H1 (cell line): ENCODE results near the gene DNAJB6. TPM values are rescaled to one million over a fixed set of nuclear protein-coding genes. Genes with fewer than 3 reads are reported as not detected.

Experiments
- EP300 ChIP-seq, 2 experiments: IDR thresholded peaks; 1 replicate in 1 of 2; 2 replicates in 1 of 2; pipeline ENCODE4 v1.6.1; 2011 to 2012; ENCODE audit warnings: low read depth in 2 of 2, low read length in 2 of 2, mild to moderate bottlenecking in 2 of 2, borderline replicate concordance in 1 of 2, inconsistent platforms in 1 of 2, moderate library complexity in 1 of 2
- GABPA ChIP-seq: IDR thresholded peaks from 2 replicates; pipeline ENCODE4 v1.6.1; 2011; ENCODE audit warnings: mild to moderate bottlenecking, low read length, moderate library complexity, borderline replicate concordance; ENCODE audit not compliant: insufficient read depth
- HDAC2 ChIP-seq, 2 experiments: fragments of 300-600 bp in 1 of 2; sonication (generic) in 1 of 2; IDR thresholded peaks; 2 replicates each; pipeline ENCODE4 v1.6.1; 2011 to 2012; ENCODE audit warnings: low read depth in 2 of 2, low read length in 2 of 2, mild to moderate bottlenecking in 2 of 2, moderate library complexity in 2 of 2, borderline replicate concordance in 1 of 2, inconsistent platforms in 1 of 2
- KDM5A ChIP-seq: fragments of 200-600 bp; IDR thresholded peaks from 2 replicates; pipeline ENCODE4 v1.7.1; 2012; ENCODE audit warnings: mild to moderate bottlenecking, low read length, inconsistent platforms, mixed read lengths
- POLR2A ChIP-seq, 2 experiments: IDR thresholded peaks; 1 replicate in 1 of 2; 2 replicates in 1 of 2; pipeline ENCODE4 v1.6.1; 2011; ENCODE audit warnings: low read depth in 2 of 2, low read length in 2 of 2, mild to moderate bottlenecking in 2 of 2; ENCODE audit errors: control extremely low read depth in 1 of 2
- RAD21 ChIP-seq, 2 experiments: IDR thresholded peaks in 1 of 2; conservative IDR thresholded peaks in 1 of 2; 2 replicates each; pipeline ENCODE4 v1.6.1; 2011; ENCODE audit warnings: low read depth in 2 of 2, low read length in 2 of 2, improper control_type of control experiment in 1 of 2, inconsistent platforms in 1 of 2, mild to moderate bottlenecking in 1 of 2, moderate library complexity in 1 of 2
- ZNF274 ChIP-seq: IDR thresholded peaks from 2 replicates; pipeline ENCODE4 v1.7.0; 2012; ENCODE audit warnings: low read length, borderline replicate concordance; ENCODE audit errors: extremely low read depth
- polyA plus RNA-seq, 7 experiments: library from polyadenylated mRNA; depleted of rRNA in 3 of 7; stranded (reverse) in 5 of 7; unstranded in 2 of 7; fragments of >200 nt in 5 of 7; fragments of 200-250 nt in 2 of 7; gene quantifications; 1 replicate in 5 of 7; 2 replicates in 1 of 7; 4 replicates in 1 of 7; pipeline versions ENCODE4 v1.2.1 to v1.2.3, GENCODE V29; 2011 to 2013; ENCODE audit warnings: missing spikeins in 2 of 7, mixed read lengths in 2 of 7
- total RNA-seq: library from RNA; stranded (reverse); fragmentation: NEBNext Ultra II Directional; extraction: Animal tissue kit (Norgen Biotek cat#: 25700); gene quantifications from 2 replicates; pipeline ENCODE4 v1.2.1, GENCODE V29; 2021
- TF ChIP-seq, protein P1 (sequence below): fragments of 300-600 bp; sonication (generic); IDR thresholded peaks from 2 replicates; pipeline ENCODE4 v1.7.1; 2012; ENCODE audit warnings: low read length, moderate library complexity, mild to moderate bottlenecking, inconsistent platforms; ENCODE audit not compliant: insufficient replicate concordance
- TF ChIP-seq, protein P2 (sequence below): IDR thresholded peaks from 2 replicates; pipeline ENCODE4 v1.6.1; 2012; ENCODE audit warnings: inconsistent platforms

The DNAJB6 gene
- total and polyA plus RNA-seq, 2 of the 8 experiments (the other 6 are each of a cell fraction or from before 2014, with no cell fraction given): 166 to 295 TPM

DNA sequence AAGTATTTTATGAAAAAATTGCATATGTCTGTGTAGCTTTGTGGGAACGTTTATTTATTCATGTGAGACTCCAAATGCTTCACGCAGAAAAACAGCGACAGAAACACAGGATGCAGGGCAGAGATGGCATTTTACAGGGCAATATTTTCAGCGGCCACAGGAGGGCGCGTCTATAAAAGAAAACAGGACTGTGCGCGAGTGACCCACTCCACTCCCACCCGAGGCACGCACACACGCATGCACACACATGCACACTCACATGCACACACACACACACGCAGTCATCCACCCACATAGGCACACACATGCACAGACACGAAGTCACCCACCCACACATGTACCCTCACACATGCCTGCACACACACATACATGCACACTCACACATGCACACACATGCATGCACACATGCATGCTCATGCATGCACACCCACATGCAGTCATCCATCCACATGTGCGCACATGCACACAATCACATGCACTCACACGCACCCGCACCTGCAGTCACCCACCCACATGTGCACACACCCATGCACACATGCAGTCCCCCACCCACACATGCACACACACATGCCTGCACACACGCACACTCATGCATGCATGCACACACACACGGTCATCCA lies 96.3 kb downstream of the DNAJB6 start (continued):
- TF ChIP-seq, protein P1, sequence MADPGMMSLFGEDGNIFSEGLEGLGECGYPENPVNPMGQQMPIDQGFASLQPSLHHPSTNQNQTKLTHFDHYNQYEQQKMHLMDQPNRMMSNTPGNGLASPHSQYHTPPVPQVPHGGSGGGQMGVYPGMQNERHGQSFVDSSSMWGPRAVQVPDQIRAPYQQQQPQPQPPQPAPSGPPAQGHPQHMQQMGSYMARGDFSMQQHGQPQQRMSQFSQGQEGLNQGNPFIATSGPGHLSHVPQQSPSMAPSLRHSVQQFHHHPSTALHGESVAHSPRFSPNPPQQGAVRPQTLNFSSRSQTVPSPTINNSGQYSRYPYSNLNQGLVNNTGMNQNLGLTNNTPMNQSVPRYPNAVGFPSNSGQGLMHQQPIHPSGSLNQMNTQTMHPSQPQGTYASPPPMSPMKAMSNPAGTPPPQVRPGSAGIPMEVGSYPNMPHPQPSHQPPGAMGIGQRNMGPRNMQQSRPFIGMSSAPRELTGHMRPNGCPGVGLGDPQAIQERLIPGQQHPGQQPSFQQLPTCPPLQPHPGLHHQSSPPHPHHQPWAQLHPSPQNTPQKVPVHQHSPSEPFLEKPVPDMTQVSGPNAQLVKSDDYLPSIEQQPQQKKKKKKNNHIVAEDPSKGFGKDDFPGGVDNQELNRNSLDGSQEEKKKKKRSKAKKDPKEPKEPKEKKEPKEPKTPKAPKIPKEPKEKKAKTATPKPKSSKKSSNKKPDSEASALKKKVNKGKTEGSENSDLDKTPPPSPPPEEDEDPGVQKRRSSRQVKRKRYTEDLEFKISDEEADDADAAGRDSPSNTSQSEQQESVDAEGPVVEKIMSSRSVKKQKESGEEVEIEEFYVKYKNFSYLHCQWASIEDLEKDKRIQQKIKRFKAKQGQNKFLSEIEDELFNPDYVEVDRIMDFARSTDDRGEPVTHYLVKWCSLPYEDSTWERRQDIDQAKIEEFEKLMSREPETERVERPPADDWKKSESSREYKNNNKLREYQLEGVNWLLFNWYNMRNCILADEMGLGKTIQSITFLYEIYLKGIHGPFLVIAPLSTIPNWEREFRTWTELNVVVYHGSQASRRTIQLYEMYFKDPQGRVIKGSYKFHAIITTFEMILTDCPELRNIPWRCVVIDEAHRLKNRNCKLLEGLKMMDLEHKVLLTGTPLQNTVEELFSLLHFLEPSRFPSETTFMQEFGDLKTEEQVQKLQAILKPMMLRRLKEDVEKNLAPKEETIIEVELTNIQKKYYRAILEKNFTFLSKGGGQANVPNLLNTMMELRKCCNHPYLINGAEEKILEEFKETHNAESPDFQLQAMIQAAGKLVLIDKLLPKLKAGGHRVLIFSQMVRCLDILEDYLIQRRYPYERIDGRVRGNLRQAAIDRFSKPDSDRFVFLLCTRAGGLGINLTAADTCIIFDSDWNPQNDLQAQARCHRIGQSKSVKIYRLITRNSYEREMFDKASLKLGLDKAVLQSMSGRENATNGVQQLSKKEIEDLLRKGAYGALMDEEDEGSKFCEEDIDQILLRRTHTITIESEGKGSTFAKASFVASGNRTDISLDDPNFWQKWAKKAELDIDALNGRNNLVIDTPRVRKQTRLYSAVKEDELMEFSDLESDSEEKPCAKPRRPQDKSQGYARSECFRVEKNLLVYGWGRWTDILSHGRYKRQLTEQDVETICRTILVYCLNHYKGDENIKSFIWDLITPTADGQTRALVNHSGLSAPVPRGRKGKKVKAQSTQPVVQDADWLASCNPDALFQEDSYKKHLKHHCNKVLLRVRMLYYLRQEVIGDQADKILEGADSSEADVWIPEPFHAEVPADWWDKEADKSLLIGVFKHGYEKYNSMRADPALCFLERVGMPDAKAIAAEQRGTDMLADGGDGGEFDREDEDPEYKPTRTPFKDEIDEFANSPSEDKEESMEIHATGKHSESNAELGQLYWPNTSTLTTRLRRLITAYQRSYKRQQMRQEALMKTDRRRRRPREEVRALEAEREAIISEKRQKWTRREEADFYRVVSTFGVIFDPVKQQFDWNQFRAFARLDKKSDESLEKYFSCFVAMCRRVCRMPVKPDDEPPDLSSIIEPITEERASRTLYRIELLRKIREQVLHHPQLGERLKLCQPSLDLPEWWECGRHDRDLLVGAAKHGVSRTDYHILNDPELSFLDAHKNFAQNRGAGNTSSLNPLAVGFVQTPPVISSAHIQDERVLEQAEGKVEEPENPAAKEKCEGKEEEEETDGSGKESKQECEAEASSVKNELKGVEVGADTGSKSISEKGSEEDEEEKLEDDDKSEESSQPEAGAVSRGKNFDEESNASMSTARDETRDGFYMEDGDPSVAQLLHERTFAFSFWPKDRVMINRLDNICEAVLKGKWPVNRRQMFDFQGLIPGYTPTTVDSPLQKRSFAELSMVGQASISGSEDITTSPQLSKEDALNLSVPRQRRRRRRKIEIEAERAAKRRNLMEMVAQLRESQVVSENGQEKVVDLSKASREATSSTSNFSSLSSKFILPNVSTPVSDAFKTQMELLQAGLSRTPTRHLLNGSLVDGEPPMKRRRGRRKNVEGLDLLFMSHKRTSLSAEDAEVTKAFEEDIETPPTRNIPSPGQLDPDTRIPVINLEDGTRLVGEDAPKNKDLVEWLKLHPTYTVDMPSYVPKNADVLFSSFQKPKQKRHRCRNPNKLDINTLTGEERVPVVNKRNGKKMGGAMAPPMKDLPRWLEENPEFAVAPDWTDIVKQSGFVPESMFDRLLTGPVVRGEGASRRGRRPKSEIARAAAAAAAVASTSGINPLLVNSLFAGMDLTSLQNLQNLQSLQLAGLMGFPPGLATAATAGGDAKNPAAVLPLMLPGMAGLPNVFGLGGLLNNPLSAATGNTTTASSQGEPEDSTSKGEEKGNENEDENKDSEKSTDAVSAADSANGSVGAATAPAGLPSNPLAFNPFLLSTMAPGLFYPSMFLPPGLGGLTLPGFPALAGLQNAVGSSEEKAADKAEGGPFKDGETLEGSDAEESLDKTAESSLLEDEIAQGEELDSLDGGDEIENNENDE: no peak
- TF ChIP-seq KDM5A (no peak), POLR2A (IDR thresholded peaks at IDR 0.05; ENCODE audit: control extremely low read depth in 1 of 2, low read depth in 2 of 2, low read length in 2 of 2) (no peak), GABPA (0 out of 2 replicates have a peak, but pooled peaks have one; percentile 23), RAD21 (IDR thresholded peaks at IDR 0.05 in 1 of 2, conservative IDR thresholded peaks at IDR 0.05 in 1 of 2; ENCODE audit: low read depth in 2 of 2, low read length in 2 of 2) (peak; percentile 74 to 77), HDAC2 (IDR thresholded peaks at IDR 0.05; ENCODE audit: borderline replicate concordance in 1 of 2, low read depth in 2 of 2, low read length in 2 of 2) (peak in 1 of 2 experiments; percentile 14; a peak in 1 of 4 replicates), ZNF274 (no peak), EP300 (IDR thresholded peaks at IDR 0.05; ENCODE audit: borderline replicate concordance in 1 of 2, low read depth in 2 of 2, low read length in 2 of 2) (peak in 1 of 2 experiments; percentile 12; a peak in 1 of 3 replicates)
- TF ChIP-seq, protein P2, sequence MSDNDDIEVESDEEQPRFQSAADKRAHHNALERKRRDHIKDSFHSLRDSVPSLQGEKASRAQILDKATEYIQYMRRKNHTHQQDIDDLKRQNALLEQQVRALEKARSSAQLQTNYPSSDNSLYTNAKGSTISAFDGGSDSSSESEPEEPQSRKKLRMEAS: peak; percentile 10; the same call in 1 of the 2 replicates
